A204.1 (cell line): Measurements from ENCODE around the gene GJC1.
"Not testable (repeated sequence)": the region's sequence is repeated elsewhere in the genome, so short reads cannot be mapped to it uniquely, and the experiment has no call there.

Experiments used
- FAIRE-seq: peaks from 2 replicates; lab custom pipeline; 2012; peaks lifted over from hg19 to GRCh38; lab: Jason Lieb, UNC

The GJC1 gene

DNA sequence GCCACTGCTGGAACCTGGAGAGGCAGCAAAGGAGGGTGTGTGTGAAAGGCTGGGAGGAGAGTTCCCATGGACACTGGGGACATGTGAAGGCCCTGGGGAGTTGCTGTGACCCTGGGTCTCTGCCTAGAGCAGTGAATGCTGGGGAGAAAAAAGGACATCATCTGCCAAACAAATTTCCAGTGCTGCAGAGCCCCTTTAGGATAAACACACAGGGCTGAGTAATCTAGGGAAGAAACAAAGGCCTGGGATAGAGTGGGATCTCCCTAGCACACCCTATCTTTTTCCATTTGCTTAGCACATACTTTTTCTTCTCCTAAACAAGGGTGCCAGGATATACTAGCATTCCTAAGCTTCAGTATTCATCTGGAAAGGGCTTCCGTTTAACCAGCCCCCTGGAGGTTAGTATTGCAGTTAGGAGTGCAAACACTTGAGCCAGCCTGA is 14.3 kb upstream of the GJC1 start:
- FAIRE-seq, result no peak

DNA sequence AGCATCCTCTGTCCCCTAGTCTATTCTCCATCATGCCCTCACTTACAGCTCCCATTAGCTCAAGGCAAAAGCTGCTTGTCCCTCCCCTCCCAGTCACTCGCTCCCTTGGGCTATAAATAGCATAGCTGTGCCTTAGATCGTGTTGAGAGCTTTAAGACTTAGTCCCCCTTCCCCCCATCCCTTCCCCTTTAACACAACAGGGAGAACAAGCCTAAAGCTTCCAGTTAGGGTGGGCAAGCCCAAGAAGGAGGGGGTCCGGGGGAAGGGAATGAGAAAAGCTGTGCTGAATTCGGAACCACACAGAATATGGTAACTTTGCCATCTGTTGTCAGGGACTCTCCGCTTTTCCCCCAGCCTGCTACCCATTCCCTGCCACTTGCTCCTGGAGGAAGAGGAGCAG is 12.7 kb upstream of the GJC1 start:
- FAIRE-seq, result no peak

DNA sequence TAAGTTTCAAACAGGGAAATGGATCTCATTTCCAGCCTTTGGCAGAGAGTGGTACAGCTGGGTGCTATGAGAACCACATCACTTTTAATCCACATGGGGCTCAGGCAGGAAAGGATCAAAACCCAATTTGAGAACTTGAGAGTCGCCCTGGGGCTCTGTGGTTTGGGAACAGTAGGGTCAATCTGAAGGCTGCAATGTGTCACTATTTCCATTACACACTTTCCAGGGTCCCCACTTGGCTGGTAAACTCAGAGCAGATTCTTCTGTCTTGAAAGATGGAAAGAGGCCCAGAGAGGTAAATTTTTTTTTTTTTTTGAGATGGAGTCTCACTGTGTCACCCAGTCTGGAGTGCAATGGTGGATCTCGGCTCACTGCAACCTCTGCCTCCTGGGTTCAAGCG is 10.8 kb upstream of the GJC1 start:
- FAIRE-seq, result no peak

DNA sequence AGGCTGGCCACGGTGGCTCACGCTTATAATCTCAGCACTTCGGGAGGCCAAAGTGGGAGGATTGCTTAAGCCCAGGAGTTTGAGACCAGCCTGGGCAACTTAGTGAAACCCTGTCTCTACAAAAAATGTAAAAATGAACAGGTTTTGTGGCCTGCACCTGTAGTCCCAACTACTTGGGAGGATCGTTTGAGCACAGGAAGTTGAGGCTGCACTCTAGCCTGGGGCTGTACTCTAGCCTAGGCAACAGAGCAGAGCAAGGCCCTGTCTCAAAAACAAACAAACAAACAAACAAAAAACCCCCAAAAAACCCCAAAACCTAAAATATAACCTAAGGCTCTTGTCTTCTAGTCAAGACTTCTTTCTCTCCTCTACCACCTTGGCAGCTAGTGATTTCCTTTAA is 10.2 kb upstream of the GJC1 start:
- no peak for FAIRE-seq

DNA sequence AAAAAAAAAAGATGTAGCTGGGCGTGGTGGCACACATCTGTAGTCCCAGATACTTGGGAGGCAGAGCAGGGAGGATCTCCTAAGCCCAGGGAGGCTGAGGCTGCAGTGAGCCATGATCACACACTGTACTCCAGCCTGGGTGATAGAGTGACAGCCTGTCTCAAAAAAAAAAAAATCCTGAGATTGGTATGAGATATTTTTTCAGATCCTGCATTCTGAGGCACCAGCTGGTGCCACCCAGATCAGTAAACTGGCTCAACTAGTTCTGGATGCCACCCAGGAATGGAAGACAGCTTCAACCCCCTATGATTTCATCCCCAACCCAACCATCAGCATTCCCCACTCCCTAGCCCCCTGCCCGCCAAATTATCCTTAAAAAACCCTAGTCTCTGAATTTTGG is 7.1 kb upstream of the GJC1 start:
- FAIRE-seq, result no peak

DNA sequence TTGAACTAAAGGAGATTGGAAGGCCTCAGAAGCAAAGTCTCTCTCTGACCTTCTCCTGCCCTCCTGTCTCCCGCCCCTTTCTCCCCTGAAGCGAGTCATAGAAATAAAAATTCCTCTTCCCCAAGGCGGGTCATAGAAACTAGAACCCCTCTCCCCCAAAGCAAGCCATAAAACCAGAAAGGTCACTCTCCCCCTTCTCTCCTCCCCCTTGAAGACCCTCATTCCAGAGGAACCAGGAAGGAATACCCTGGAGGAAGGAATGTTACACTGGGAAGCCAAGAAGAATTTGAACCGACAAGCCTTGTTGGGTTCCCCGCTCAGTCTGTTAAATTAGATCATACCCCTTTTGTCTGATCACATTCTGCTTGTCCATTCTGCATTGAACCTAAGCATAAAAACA is 2.7 kb upstream of the GJC1 start:
- FAIRE-seq, result no peak

DNA sequence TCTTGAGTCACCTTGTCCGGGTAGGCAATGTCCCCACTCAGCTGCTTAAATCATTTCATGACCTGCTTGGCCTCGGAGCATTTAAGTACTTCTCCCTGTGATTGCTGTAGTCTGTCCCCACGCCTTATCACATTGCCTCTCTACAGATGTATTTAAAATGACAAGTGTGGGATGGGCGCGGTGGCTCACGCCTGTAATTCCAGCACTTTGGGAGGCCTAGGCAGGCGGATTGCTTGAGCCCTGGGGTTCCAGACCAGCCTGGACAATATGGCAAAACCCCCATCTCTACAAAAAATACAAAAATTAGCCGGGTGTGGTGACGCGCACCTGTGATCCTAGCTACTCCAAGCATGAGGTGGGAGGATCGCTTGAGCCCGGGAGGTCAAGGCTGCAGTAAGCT is 1.3 kb upstream of the GJC1 start:
- FAIRE-seq, result no peak

DNA sequence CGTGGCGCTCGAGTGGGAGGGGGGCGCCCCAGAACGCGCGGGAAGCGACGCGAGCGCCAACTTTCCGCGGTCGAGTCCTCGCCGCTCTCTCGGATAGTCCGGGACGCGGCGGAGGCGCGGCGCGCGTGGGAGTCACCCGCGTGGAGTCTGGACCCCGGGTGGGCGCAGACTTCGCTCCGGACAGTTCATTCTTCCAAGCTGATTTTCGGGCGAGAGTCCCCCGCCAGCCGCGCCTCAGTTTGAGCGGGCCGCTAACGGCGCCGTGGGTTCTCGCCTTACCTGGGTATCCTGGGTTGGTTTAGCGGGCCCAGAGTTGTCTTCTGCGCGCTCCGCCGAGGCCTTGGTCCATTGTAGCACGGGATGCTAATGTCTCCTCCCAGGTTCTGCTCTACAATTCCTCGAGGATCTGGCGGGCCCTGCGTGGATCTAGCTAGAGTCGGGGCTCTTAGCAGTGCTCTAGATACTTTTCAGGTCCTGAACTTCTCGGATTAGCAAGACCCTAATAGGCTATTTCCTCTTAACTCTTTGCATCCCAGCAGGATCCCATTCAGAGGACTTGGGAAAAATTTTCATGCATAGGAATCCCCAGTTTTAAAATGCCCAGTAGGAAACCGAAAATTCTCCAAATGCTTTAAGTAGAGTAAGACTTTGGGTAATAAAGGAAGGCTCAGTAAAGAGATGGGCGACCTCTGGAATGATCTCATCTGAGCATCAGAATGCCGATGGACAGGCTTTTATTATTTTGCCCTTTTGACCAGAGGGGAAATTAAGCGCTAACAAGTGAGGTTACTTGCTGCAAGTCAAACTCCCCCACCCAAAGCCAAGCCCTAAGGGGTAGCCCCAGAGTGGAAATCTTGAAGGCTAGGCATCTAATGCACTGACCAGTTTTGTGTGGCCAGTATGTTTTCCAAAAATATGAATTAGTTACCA is 537 bp upstream of the GJC1 start:
- peak; percentile 93 for FAIRE-seq

DNA sequence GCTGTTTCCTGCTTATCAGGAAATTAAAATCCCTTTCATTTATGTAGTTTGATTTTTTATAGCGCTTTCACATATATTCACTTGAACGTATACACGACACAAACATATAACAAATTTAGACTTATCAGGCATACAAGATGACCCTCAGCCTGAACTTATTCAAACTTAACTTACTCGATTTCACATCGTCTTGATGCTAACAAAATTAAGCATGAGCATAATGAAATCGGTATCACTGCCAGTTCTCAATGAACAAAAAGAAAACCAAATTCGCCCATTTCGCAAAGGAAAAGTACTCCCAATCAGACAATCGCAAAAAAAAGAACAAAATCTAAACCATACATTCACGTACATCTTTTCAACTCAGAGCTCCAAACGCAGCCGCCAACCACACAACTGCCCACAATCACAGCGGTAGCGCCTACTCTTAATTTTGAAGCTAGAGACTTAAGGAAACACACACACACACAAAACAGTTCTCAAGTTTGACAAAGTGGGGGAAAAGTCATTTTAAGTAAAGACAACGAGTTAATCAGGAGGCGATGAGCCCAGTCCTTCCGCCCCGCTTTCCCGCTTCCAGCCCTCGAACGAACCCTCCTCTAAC is 1.1 kb downstream of the GJC1 start:
- no peak for FAIRE-seq

DNA sequence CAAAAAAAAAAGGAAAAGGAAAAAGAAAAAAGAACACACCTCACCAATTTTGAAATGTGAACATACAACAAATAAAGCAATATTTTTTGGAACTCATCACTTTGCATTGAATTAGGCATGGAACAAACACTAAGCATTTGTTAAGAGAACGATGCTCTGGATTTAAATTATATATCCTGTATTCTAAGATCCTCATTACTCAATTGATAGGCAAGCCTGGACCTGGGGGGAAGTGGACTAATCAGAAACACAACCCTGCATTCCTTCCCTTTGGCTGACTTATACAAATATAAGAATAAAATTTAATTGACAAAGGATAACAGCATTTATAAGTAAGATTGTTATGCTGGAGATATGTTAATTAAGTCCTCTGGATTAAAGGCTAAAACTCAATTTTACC is 2.2 kb downstream of the GJC1 start:
- peak; percentile 87 for FAIRE-seq

DNA sequence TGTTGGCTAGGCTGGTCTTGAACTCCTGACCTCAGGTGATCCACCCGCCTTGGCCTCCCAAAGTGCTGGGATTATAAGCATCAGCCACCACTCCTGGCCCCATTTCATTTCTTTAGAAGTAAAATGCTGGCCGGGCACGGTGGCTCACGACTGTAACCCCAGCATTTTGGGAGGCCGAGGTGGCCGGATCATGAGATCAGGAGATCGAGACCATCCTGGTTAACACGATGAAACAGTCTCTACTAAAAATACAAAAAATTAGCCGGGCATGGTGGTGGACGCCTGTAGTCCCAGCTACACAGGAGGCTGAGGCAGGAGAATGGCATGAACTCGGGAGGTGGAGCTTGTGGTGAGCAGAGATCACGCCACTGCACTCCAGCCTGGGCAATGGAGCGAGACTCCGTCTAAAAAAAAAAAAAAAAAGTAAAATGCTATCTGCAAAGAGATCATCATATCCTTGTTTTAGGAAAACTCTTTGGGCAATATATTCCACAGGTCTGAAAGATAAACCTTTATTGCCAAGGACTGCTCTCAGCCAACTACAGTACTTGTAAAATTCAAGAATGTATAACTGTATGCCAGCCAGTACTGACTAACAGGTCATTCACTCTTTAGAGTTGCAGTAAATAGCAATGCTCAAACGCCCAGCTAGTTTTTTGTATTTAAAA is 3.8 kb downstream of the GJC1 start:
- FAIRE-seq, result peak; percentile 57

DNA sequence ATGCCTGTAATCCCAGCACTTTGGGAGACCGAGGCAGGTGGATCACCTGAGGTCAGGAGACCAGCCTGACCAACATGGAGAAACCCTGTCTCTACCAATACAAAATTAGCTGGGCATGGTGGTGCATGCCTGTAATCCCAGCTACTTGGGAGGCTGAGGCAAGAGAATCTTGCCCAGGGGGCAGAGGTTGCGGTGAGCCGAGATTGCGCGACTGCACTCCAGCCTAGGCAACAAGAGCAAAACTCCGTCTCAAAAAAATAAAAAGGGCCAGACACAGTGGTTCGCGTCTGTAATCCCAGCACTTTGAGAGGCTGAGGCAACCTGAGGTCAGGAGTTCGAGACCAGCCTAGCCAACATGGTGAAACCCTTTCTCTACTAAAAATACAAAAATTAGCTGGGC is 4.9 kb downstream of the GJC1 start:
- FAIRE-seq, result not testable (repeated sequence)

DNA sequence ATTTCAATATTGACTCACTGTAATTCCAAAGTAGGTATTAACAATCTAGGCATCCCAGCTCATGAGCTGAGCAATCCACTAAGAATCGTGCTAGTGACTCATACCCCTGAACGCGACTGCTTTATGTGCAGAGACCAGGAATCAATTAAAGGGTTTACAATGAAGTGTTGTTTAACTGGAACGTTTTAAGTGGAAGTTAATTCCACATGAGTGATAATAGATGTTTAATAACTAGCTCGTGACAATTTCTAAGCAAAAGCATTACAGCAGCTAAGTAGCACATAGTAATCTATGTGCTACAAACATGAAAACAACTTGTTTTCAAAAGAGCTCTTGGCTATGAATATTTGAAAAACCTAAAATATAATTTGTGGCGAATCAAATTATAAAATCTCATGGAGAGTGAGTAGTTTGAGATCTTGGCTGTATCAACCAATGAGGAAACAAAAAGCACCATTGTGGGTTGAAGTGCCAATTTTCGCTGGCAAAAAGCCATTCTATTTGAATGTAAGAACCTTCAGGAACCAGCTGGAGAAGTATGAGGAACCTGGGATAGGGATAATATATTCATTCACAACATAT is 9.4 kb downstream of the GJC1 start:
- peak; percentile 95 for FAIRE-seq

DNA sequence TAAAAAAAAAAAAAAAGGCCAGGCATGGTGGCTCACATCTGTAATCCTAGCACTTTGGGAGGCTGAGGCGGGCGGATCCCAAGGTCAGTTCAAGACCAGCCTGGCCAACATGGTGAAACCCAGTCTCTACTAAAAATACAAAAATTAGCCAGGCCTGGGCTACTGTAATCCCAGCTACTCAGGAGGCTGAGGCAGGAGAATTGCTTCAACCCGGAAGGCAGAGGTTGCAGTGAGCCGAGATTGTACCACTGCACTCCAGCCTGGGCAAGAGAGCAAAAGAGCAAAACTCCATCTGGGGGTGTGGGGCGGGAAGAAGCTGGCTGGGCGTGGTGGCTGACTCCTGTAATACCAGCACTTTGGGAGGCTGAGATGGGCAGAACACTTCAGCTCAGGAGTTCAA is 11.6 kb downstream of the GJC1 start:
- FAIRE-seq, result not testable (repeated sequence)

DNA sequence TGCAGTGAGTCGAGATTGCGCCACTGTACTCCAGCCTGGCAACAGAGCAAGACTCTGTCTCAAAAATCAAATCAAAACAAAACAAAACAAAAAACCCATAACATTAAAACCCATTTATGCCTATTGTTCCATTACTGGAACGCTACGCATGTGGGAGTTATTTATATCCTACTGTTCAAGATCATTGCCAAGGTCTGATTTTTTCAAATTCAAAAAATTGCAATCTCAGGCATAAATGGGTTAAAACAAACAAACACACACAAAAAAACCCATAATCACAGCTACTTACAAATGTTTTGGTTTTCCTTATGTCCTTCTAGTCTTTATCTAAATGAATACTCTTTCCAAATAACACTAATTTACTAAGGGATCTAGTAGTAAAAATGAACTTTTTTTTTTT is 17.8 kb downstream of the GJC1 start:
- no peak for FAIRE-seq

DNA sequence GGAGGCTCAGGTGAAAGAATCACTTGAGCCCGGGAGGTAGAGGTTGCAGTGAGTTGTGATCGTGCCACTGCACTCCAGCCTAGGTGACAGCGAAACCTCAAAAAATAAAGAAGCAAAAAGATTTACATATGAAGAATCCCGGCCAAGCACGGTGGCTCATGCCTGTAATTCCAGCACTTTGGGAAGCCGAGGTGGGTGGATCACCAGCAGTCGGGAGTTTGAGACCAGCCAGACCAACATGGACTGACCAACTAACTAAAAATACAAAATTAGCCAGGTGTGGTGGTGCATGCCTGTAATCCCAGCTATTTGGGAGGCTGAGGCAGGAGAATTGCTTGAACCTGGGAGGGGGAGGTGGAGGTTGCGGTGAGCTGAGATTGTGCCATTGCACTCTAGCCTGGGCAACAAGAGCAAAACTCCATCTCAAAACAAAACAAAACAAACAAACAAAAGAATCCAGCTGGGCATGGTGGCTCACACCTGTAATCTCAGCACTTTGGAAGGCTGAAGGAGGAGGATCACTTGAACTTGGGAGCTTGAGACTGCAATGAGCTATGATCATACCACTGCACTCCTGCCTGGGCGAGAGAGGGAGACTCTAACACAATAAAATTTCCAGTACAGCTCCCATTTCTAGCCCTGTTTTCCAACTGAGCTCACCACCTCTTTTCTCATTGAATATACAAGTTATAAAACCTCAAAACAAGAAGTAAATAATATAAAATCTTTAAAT is 21.3 kb downstream of the GJC1 start:
- not testable (repeated sequence) for FAIRE-seq

DNA sequence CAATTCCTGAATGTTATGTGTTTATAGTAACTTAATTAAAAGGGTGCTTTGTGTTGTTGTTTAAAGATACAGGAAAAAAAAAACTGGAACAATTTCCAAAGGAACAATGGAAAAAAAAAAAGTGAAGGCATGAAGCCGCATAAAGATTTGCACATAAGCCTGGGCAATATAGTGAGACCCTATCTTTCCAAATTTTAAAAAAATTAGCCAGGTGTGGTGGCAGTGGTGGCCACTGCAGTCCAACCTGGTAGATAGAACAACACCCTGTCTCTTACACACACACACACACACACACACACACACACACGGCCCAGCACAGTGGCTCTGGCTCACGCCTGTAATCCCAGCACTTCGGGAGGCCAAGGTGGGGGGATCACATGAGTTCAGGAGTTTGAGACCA is 21.9 kb downstream of the GJC1 start:
- no peak for FAIRE-seq

DNA sequence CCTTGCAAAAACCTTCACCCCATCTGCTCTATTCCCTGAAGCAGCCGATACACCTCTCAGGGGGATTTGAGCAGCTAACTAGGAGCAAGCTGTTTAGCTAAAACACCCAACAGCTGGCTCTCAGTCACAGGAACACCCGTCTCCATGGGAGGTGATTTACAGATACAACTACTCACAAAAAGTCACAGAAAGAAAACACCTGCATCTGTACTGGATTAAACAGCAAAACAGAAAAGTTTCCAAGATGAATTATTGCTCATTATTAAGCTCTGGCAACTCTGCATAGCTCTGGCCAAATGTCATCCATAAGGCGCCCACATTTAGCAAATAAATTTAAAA is 22.3 kb downstream of the GJC1 start:
- no peak for FAIRE-seq

DNA sequence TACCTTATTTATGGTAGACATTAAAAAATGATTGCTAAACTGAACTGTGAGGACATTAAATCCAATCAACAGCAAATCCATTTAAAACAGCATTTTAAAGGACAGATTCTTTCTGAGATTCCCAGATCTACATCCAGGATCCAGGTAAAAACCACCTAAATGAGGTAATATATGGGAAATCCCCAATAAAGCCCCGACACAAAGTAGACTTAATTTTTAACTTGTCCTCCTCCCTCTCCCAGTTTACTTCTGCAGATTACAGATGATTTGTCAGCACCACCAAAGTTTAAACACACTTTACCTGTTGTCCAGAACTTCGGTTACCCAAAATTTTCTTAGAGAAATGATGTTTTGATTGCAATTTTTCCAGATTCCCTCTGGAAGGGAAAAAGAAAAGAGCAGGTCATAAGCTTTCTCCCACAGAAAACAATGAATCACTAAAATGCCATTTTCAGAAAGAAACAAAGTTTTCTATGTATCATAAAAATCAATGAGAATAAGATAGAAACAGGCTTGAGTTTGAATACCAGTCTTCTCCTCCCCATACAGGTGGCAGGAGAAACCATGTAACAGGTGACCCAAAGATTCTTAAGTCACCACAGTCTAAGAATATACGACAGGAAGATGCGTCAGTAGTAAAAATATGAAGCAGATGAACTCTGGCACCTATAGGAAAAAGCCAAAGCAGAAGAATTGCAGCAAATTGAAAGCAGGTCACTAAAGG is 22.8 kb downstream of the GJC1 start:
- no peak for FAIRE-seq

DNA sequence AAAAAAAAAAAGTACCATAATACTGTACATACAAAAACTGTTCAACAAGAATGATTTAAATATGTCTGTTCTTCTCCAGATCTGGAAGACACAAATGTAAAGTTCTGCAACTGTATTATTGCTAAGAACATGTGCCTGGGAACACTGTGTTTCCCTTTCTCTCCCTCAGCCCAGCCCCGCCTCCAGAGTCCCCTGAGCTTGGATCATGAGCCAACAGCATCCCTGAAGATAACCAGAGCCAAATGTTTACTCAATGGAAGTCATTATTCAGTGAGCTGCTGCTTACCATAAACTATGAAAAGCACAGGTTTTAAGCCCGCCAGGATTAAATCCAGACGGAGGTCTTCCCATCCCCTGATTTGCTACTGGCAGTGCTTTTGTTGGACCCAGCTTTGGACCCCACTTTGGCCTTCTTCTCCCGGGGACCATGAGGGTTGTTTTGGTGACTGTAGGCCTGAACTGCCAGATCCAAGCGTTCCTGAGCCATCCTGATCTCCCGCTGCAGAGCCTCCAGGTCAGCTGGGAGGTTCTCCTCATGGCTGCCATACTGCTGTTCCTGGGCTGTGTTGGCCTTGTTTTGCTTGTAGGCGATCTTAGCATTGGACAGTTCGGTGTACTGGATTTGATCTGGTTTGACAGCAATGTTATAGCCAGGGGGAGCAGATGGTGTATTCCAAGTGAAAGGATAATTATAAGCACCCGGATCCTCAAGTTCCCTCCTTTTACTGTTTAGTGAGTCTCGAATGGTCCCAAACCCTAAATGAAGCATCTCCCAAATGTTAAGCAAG is 25.6 kb downstream of the GJC1 start:
- FAIRE-seq, result no peak

DNA sequence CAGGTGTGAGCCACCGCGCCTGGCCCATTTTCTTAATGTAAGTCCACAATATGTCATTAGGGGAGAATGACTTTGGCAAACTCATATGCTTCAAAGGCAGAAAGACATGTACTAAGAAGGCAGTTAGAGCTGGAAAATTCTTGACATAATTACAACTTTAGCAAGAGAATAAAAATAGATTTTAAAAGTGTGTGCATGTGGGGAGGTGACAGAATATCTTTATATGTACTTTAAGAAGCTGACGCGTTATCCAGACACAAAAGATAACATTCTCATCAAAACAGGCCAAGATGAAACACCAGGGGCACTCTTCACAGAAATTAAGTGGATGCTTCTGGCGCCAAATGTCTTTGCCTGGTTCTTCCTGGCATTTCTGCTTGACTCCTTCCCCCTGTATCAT is 28.2 kb downstream of the GJC1 start:
- FAIRE-seq, result no peak
